Nephron progenitor cell (in vitro differentiated cells): Measurements from ENCODE around the gene DMWD.

ENCODE experiments used
- DNase-seq: peaks from one replicate; pipeline ENCODE4 v3.0.0; 2021
- H3K27ac Mint-ChIP-seq: 2 replicates; pipeline ENCODE4 v1.8.0; 2021; ENCODE audit warnings: mild to moderate bottlenecking, moderate library complexity, mixed read lengths
- H3K27me3 Mint-ChIP-seq: 2 replicates; pipeline ENCODE4 v1.8.0; 2021; ENCODE audit warnings: mild to moderate bottlenecking, low read depth, mixed read lengths; ENCODE audit not compliant: poor library complexity
- H3K36me3 Mint-ChIP-seq: 2 replicates; pipeline ENCODE4 v1.8.0; 2021; ENCODE audit warnings: low read depth, mixed read lengths
- H3K4me1 Mint-ChIP-seq: 2 replicates; pipeline ENCODE4 v1.8.0; 2021; ENCODE audit warnings: mixed read lengths
- H3K4me3 Mint-ChIP-seq: 2 replicates; pipeline ENCODE4 v1.8.0; 2021; ENCODE audit warnings: mild to moderate bottlenecking, moderate library complexity, mixed read lengths
- H3K9me3 Mint-ChIP-seq: 2 replicates; pipeline ENCODE4 v1.8.0; 2021; ENCODE audit warnings: mild to moderate bottlenecking, moderate library complexity, mixed read lengths
- TF ChIP-seq, protein P1 (sequence below): fragments of 200-600 bp; sonication (generic); IDR thresholded peaks from 2 replicates; pipeline ENCODE4 v1.5.0; 2021; ENCODE audit warnings: antibody characterized with exemption

Gene DMWD

GRCh38 chr19:45765702-45766295 is 26.8 kb downstream of the DMWD start:
- no peaks in the 10 kb centered on the region for H3K9me3 Mint-ChIP-seq
- no peak for DNase-seq
- H3K4me1 Mint-ChIP-seq, result peaks cover 34% of the 10 kb centered on the region
- H3K4me3 Mint-ChIP-seq, result peak overlapping the region; percentile 61
- TF ChIP-seq, protein P1, sequence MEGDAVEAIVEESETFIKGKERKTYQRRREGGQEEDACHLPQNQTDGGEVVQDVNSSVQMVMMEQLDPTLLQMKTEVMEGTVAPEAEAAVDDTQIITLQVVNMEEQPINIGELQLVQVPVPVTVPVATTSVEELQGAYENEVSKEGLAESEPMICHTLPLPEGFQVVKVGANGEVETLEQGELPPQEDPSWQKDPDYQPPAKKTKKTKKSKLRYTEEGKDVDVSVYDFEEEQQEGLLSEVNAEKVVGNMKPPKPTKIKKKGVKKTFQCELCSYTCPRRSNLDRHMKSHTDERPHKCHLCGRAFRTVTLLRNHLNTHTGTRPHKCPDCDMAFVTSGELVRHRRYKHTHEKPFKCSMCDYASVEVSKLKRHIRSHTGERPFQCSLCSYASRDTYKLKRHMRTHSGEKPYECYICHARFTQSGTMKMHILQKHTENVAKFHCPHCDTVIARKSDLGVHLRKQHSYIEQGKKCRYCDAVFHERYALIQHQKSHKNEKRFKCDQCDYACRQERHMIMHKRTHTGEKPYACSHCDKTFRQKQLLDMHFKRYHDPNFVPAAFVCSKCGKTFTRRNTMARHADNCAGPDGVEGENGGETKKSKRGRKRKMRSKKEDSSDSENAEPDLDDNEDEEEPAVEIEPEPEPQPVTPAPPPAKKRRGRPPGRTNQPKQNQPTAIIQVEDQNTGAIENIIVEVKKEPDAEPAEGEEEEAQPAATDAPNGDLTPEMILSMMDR, result no peak
- peak overlapping the region; percentile 32 for H3K27ac Mint-ChIP-seq
- no peaks in the 10 kb centered on the region for H3K27me3 Mint-ChIP-seq
- H3K36me3 Mint-ChIP-seq, result no peaks in the 10 kb centered on the region

GRCh38 chr19:45764945-45765701 is 27.5 kb downstream of the DMWD start:
- peak overlapping the region; percentile 92 for H3K27ac Mint-ChIP-seq
- no peaks in the 10 kb centered on the region for H3K27me3 Mint-ChIP-seq

GRCh38 chr19:45764475-45764874 is 28.2 kb downstream of the DMWD start:
- peak overlapping the region; percentile 92 for H3K27ac Mint-ChIP-seq
- H3K4me3 Mint-ChIP-seq, result peak overlapping the region; percentile 70
- TF ChIP-seq, protein P1, result no peak

More at GRCh38 chr19:45764945-45765701, 27.5 kb downstream of the DMWD start:
- H3K36me3 Mint-ChIP-seq, result no peaks in the 10 kb centered on the region
- peak; percentile 36 for DNase-seq
- peaks cover 32% of the 10 kb centered on the region for H3K4me1 Mint-ChIP-seq
- TF ChIP-seq, protein P1, result no peak
- no peaks in the 10 kb centered on the region for H3K9me3 Mint-ChIP-seq
- H3K4me3 Mint-ChIP-seq, result peak overlapping the region; percentile 70

DNA sequence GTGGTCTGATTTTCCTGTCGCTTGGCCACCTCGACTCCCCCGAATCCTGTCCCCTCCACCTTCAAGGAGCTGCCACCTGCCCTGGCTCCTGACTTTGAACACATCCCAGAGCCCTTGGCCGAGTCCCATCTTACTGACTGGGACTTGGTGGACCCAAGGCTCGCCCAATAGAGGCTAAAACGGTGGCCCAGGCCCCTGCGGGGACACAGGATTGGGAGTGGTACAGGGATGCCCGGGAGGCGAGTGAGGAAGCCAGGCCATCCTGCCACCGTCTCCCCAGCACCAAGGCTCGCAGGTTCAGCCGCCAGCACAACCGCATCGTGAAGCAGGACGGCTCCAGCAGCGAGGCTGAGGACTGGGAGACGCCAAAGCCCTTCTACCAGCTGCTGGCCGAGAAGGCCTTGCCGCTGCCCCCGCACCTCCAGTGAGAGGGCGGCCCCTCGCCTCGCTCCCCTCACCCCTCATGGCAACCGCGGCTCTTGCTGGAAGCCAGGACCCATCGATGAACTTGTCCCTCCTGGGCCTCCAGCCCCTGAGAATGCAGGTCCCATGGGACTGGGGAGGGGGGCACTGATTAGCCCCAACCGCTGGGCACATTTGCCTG is 28.9 kb downstream of the DMWD start:
- Mint-ChIP-seq H3K4me1 (peaks cover 33% of the 10 kb centered on the region), H3K4me3 (no peak overlapping the region), H3K27me3 (peaks cover 1% of the 10 kb centered on the region), H3K27ac (no peak overlapping the region), H3K36me3 (no peaks in the 10 kb centered on the region), H3K9me3 (no peaks in the 10 kb centered on the region)
- TF ChIP-seq, protein P1, result no peak
- no peak for DNase-seq

More at GRCh38 chr19:45764475-45764874, 28.2 kb downstream of the DMWD start:
- Mint-ChIP-seq H3K36me3 (no peaks in the 10 kb centered on the region), H3K27me3 (no peaks in the 10 kb centered on the region), H3K9me3 (no peaks in the 10 kb centered on the region), H3K4me1 (peaks cover 30% of the 10 kb centered on the region)
- no peak for DNase-seq

- no peak for DNase-seq
- Mint-ChIP-seq H3K9me3 (no peaks in the 10 kb centered on the region), H3K4me1 (peaks cover 33% of the 10 kb centered on the region), H3K27ac (no peak overlapping the region), H3K27me3 (peaks cover 7% of the 10 kb centered on the region), H3K4me3 (no peak overlapping the region), H3K36me3 (no peaks in the 10 kb centered on the region)
- TF ChIP-seq, protein P1, result no peak
These were observed 29.6 kb downstream of the DMWD start for GRCh38 chr19:45762870-45763631.
